Left lung (tissue), 10 donors: ENCODE results near the gene TRAF7. TPM values are rescaled to one million over a fixed set of nuclear protein-coding genes. Genes with fewer than 3 reads are reported as not detected.
A peak's percentile ranks its signal among the peaks of the same experiment; 100 is the strongest.
"Not testable (repeated sequence)": the region's sequence is repeated elsewhere in the genome, so short reads cannot be mapped to it uniquely, and the experiment has no call there.

ENCODE experiments used
- ATAC-seq: fragments of 200-7000 bp; cut with Tn5 transposase; one replicate; pipeline ENCODE4 v1.9.1; 2020; ENCODE audit warnings: moderate library complexity
- DNase-seq, 4 donors: peaks; one replicate each; pipeline ENCODE4 v3.0.0-alpha.2; 2013 to 2020
- H3K27ac ChIP-seq, 2 donors: fragments of 200-600 bp; sonication (generic) in 1 of 2; one replicate each; pipeline versions ENCODE4 v1.5.0 to v1.8.0; 2020 to 2021
- H3K27me3 ChIP-seq, 2 donors: fragments of 200-600 bp; sonication (generic) in 1 of 2; one replicate each; pipeline versions ENCODE4 v1.5.0 to v1.8.0; 2020 to 2021
- H3K36me3 ChIP-seq, 2 donors: fragments of 200-600 bp; sonication (generic) in 1 of 2; one replicate each; pipeline versions ENCODE4 v1.5.0 to v1.8.0; 2020 to 2021
- H3K4me1 ChIP-seq, 2 donors: fragments of 200-600 bp; one replicate each; pipeline ENCODE4 v1.8.0; 2021
- H3K4me3 ChIP-seq, 2 donors: fragments of 200-600 bp; sonication (generic) in 1 of 2; one replicate each; pipeline versions ENCODE4 v1.5.0 to v1.8.0; 2020 to 2021; ENCODE audit warnings: mild to moderate bottlenecking in 1 of 2
- H3K9me3 ChIP-seq, 2 donors: fragments of 200-600 bp; sonication (generic) in 1 of 2; one replicate each; pipeline versions ENCODE4 v1.5.0 to v1.8.0; 2020 to 2021
- CTCF ChIP-seq, 2 donors: fragments of 200-600 bp; sonication (generic) in 1 of 2; IDR thresholded peaks; one replicate each; pipeline versions ENCODE4 v1.5.0 to v1.8.0; 2021; ENCODE audit warnings: antibody characterized with exemption in 2 of 2
- intact Hi-C, 2 donors: fragments of 100-400 bp; cut with DNase I; formaldehyde crosslinking; loops; one replicate each; pipeline versions ENCODE4 v1.11.2 to v1.14.2; 2022
- polyA plus RNA-seq, 6 donors: library from polyadenylated mRNA; unstranded; fragments of 120-200 nt; gene quantifications; one replicate each; pipeline ENCODE4 v1.2.1, GENCODE V29; 2013; ENCODE audit not compliant: insufficient read length in 6 of 6
- total RNA-seq, 2 donors: library from RNA; stranded (reverse); fragmentation: NEBNext Ultra II Directional; extraction: Animal tissue kit (Norgen Biotek cat#: 25700); gene quantifications; one replicate each; pipeline ENCODE4 v1.2.1, GENCODE V29; 2021
- donor health status: DM: no; HTN: yes; CAD: no.
- donor health status: DM: no; HTN: no; CAD: no.

The TRAF7 gene
- total and polyA plus RNA-seq, 8 donors, result 48.6 to 88.1 (median 55.0) TPM

DNA sequence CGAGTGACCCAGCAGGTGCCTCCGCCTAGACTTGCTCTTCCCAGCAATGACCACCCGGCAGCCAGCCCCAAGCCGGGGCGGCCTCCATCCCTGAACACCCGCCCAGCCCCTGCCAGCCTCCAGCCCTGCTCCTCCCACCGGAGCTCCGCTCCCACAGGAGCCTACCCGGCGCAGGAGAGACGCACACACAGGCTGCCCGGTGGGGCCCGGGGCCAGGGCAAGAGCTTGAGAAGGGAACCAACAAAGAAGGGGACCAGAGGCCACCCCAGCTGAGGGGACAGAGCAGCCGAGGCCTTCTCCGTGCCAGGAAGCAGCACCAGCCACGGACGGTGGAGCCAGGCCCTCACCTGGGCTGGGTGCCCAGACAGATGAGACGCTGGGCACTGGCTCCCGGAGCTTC, 33.7 kb upstream of the TRAF7 start:
- no peak for TF ChIP-seq CTCF (IDR thresholded peaks at IDR 0.05)
- DNase-seq, result no peak
- Histone ChIP-seq H3K27me3 (peaks cover 0 to 10% of the 10 kb centered on the region in 2 donors), H3K27ac (no peak overlapping the region), H3K4me3 (no peak overlapping the region), H3K9me3 (no peaks in the 10 kb centered on the region), H3K4me1 (peaks cover 19 to 30% of the 10 kb centered on the region in 2 donors), H3K36me3 (peaks cover 0 to 4% of the 10 kb centered on the region in 2 donors)
- no peak for ATAC-seq
- intact Hi-C loops, result no loop called here

DNA sequence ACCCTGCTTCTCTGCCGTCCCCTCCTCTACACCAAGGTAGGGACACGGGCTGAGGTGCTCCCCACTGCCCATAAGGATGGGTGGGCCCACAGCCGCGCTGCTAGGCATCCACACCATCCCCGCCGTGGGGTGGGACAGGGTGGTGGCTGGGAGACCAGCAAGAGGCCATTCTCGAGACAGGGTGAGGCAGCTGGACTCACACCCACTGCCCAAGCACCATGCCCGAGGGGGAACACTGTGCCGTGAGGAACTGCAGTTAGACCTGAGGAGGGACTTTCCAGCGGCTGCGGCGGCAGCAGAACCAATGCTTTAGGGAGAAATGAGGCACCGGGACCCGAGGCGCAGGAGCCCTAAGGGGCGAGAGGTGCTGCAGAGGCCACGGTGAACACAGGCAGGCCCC, 33.2 kb upstream of the TRAF7 start:
- no peaks in the 10 kb centered on the region for H3K9me3 ChIP-seq
- H3K4me3 ChIP-seq, result no peak overlapping the region
- peaks cover 0 to under 1% of the 10 kb centered on the region in 2 donors for H3K36me3 ChIP-seq
- intact Hi-C loops, result no loop called here
- TF ChIP-seq CTCF (IDR thresholded peaks at IDR 0.05), result no peak
- ATAC-seq (no peak), DNase-seq (no peak)
- peak overlapping the region in 1 of 2 donors; percentile 41 for H3K27ac ChIP-seq
- peaks cover 0 to 10% of the 10 kb centered on the region in 2 donors for H3K27me3 ChIP-seq
- H3K4me1 ChIP-seq, result peaks cover 24 to 35% of the 10 kb centered on the region in 2 donors

- H3K4me1 ChIP-seq, result peaks cover 24 to 35% of the 10 kb centered on the region in 2 donors
- intact Hi-C loops, DNase-seq, ATAC-seq, H3K36me3 ChIP-seq, H3K4me3 ChIP-seq, H3K9me3 ChIP-seq, H3K27ac ChIP-seq: not testable (repeated sequence)
- peaks cover 0 to 10% of the 10 kb centered on the region in 2 donors for H3K27me3 ChIP-seq
These were observed 32.5 kb upstream of the TRAF7 start for GRCh38 chr16:2122934-2123683.

DNA sequence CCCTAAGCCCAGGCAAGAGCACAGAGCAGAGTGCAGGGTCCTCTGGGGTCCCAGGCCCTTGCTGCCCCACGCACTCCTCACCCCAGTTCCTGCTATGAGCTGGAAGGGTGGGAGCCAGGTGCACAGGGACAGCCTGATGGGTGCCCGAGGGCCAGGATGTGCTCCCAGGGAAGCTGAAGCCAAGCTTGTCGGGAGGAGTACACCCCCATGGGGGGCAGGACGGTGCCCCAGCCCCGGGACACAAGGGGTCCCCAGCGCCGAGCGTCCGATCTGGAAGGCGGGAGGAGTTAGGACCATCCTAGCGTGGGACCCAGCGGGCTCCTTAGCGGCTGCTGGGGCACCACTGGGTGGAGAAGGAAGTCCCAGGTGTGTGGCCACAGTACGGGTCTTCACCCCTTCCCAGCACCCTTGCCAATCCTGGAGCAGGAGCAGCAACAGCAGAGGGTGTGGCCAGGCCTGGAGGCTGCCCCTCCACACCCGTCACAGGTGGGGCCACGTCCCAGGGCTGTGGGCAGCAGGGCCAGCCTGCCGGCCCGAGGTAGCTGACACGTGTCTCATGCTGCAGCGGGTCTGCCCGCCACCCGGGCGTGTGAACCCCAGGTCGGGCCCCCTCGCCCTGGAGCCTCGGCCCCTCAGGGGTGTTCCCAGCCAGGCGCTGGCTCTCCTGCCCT, 31.7 kb upstream of the TRAF7 start:
- ATAC-seq, result peak; percentile 2

GRCh38 chr16:2124377-2124693, 31.2 kb upstream of the TRAF7 start:
- H3K36me3 ChIP-seq, DNase-seq, intact Hi-C loops, H3K9me3 ChIP-seq, ATAC-seq: not testable (repeated sequence)
- peak overlapping the region in 1 of 2 donors; percentile 10 for H3K4me3 ChIP-seq
- H3K4me1 ChIP-seq, result peaks cover 24 to 44% of the 10 kb centered on the region in 2 donors
- H3K27ac ChIP-seq, result peak overlapping the region; percentile 80 to 82
- H3K27me3 ChIP-seq, result peaks cover 0 to 10% of the 10 kb centered on the region in 2 donors

More for the DNA sequence above, 31.7 kb upstream of the TRAF7 start:
- H3K36me3 ChIP-seq, intact Hi-C loops, DNase-seq, H3K9me3 ChIP-seq, H3K4me3 ChIP-seq: not testable (repeated sequence)
- Histone ChIP-seq H3K4me1 (peaks cover 24 to 42% of the 10 kb centered on the region in 2 donors), H3K27ac (peak overlapping the region; percentile 80 to 82), H3K27me3 (peaks cover 0 to 10% of the 10 kb centered on the region in 2 donors)

- H3K36me3 ChIP-seq, H3K9me3 ChIP-seq, intact Hi-C loops: not testable (repeated sequence)
- peaks cover 24 to 44% of the 10 kb centered on the region in 2 donors for H3K4me1 ChIP-seq
- DNase-seq (peak in 2 of 4 donors; percentile 62 to 80), ATAC-seq (peak; percentile 49)
- H3K4me3 ChIP-seq, result peak overlapping the region in 1 of 2 donors; percentile 10
- peaks cover 0 to 10% of the 10 kb centered on the region in 2 donors for H3K27me3 ChIP-seq
- peak overlapping the region; percentile 80 to 82 for H3K27ac ChIP-seq
These were observed 30.7 kb upstream of the TRAF7 start for GRCh38 chr16:2124694-2125444.

DNA sequence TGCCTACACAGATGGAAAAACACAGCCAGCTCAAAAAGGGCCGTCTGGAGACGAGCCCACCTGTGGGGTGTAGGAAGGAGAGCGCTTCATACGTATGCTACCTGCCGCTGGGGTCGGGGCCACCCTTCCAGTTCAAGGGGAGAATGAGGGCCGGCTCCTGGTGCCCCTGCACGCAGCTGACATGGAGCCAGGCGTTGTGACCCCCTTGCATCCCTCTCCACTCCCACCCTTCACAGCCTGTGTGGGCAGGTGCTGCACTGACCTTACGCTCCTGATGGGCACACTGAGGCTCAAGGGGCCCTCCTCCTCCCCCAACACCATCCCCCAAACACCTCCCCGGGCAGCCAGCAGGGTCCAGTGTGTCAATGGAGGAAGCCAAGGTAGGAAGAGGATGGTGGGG, 30.0 kb upstream of the TRAF7 start:
- Histone ChIP-seq H3K4me1 (peaks cover 24 to 44% of the 10 kb centered on the region in 2 donors), H3K27ac (peak overlapping the region; percentile 80 to 82), H3K27me3 (peaks cover 0 to 10% of the 10 kb centered on the region in 2 donors)
- H3K36me3 ChIP-seq, H3K9me3 ChIP-seq, H3K4me3 ChIP-seq, intact Hi-C loops, ATAC-seq, DNase-seq: not testable (repeated sequence)

- intact Hi-C loops, DNase-seq: not testable (repeated sequence)
These were observed 29.3 kb upstream of the TRAF7 start for GRCh38 chr16:2126161-2126743.

GRCh38 chr16:2126928-2127556, 28.5 kb upstream of the TRAF7 start:
- ATAC-seq, H3K4me3 ChIP-seq, intact Hi-C loops, H3K36me3 ChIP-seq, DNase-seq, H3K9me3 ChIP-seq: not testable (repeated sequence)
- Histone ChIP-seq H3K27me3 (peaks cover 0 to 10% of the 10 kb centered on the region in 2 donors), H3K4me1 (peaks cover 24 to 44% of the 10 kb centered on the region in 2 donors), H3K27ac (peak overlapping the region; percentile 53 to 82)

More at GRCh38 chr16:2126161-2126743, 29.3 kb upstream of the TRAF7 start:
- H3K36me3 ChIP-seq, H3K4me3 ChIP-seq, H3K9me3 ChIP-seq, ATAC-seq: not testable (repeated sequence)
- H3K27ac ChIP-seq, result peak overlapping the region; percentile 53 to 82
- peaks cover 24 to 44% of the 10 kb centered on the region in 2 donors for H3K4me1 ChIP-seq
- peaks cover 0 to 10% of the 10 kb centered on the region in 2 donors for H3K27me3 ChIP-seq
